PFSK-1 (cell line): ENCODE measurements around the gene NCOR1.

Experiments used
- POLR2AphosphoS5 ChIP-seq: IDR thresholded peaks from 2 replicates; pipeline ENCODE4 v1.6.1; 2012; ENCODE audit warnings: low read depth, mild to moderate bottlenecking, control low read depth, low read length, moderate library complexity
- SIN3A ChIP-seq: IDR thresholded peaks from 2 replicates; pipeline ENCODE4 v1.6.1; 2012; ENCODE audit warnings: mild to moderate bottlenecking, low read length, moderate library complexity, borderline replicate concordance; ENCODE audit not compliant: insufficient read depth
- TAF1 ChIP-seq: IDR thresholded peaks from 2 replicates; pipeline ENCODE4 v1.6.1; 2012; ENCODE audit warnings: low read length, control low read depth, borderline replicate concordance; ENCODE audit not compliant: insufficient read depth
- TF ChIP-seq, protein P1 (sequence below), 2 experiments: IDR thresholded peaks; 2 replicates each; pipeline versions ENCODE4 v1.6.1 to v1.8.0; 2011 to 2012; ENCODE audit warnings: low read depth in 2 of 2, low read length in 2 of 2, control low read depth in 1 of 2, inconsistent platforms in 1 of 2, mild to moderate bottlenecking in 1 of 2, moderate library complexity in 1 of 2; ENCODE audit not compliant: insufficient read depth in 1 of 2

DNA sequence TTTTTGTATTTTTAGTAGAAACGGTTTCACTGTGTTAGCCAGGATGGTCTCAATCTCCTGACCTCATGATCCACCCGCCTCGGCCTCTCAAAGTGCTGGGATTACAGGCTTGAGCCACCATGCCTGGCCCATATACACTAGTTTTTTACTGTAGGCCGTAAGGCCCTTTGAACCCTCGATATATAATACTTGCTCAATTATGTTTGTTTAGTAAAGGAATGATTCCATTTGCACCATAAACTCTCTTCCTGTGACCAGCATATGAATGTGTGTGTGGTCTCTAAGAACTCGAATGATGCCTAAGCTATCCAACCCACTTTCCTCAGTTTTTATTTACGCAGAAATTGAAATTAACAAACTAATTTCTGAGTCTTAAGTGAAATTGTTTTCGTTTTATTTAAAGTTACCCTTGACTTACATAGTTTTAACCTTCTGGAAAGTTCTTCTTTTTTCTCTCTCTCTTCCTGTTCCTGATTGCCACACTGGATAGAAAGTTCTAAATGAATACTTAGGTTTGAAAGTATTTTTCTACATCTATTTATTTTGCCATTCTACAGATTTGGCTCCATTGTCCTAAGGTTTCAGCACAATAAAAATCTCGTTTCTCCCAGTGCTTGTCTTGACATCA is 39.6 kb upstream of the NCOR1 start:
- no peak for TF ChIP-seq POLR2AphosphoS5
- TF ChIP-seq, protein P1, sequence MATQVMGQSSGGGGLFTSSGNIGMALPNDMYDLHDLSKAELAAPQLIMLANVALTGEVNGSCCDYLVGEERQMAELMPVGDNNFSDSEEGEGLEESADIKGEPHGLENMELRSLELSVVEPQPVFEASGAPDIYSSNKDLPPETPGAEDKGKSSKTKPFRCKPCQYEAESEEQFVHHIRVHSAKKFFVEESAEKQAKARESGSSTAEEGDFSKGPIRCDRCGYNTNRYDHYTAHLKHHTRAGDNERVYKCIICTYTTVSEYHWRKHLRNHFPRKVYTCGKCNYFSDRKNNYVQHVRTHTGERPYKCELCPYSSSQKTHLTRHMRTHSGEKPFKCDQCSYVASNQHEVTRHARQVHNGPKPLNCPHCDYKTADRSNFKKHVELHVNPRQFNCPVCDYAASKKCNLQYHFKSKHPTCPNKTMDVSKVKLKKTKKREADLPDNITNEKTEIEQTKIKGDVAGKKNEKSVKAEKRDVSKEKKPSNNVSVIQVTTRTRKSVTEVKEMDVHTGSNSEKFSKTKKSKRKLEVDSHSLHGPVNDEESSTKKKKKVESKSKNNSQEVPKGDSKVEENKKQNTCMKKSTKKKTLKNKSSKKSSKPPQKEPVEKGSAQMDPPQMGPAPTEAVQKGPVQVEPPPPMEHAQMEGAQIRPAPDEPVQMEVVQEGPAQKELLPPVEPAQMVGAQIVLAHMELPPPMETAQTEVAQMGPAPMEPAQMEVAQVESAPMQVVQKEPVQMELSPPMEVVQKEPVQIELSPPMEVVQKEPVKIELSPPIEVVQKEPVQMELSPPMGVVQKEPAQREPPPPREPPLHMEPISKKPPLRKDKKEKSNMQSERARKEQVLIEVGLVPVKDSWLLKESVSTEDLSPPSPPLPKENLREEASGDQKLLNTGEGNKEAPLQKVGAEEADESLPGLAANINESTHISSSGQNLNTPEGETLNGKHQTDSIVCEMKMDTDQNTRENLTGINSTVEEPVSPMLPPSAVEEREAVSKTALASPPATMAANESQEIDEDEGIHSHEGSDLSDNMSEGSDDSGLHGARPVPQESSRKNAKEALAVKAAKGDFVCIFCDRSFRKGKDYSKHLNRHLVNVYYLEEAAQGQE (IDR thresholded peaks at IDR 0.05; ENCODE audit: insufficient read depth in 1 of 2, low read depth in 2 of 2, low read length in 2 of 2): no peak
- no peak for TF ChIP-seq TAF1
- no peak for TF ChIP-seq SIN3A
